GM19372 (cell line): ENCODE data around the gene SLC4A4.

Source experiments
- ATAC-seq: cut with Tn5 transposase; IDR thresholded peaks from one replicate; pipeline ENCODE4 v1.9.1; 2021; ENCODE audit warnings: mild to moderate bottlenecking, low read depth, moderate library complexity; ENCODE audit not compliant: unreplicated experiment

Gene SLC4A4

DNA sequence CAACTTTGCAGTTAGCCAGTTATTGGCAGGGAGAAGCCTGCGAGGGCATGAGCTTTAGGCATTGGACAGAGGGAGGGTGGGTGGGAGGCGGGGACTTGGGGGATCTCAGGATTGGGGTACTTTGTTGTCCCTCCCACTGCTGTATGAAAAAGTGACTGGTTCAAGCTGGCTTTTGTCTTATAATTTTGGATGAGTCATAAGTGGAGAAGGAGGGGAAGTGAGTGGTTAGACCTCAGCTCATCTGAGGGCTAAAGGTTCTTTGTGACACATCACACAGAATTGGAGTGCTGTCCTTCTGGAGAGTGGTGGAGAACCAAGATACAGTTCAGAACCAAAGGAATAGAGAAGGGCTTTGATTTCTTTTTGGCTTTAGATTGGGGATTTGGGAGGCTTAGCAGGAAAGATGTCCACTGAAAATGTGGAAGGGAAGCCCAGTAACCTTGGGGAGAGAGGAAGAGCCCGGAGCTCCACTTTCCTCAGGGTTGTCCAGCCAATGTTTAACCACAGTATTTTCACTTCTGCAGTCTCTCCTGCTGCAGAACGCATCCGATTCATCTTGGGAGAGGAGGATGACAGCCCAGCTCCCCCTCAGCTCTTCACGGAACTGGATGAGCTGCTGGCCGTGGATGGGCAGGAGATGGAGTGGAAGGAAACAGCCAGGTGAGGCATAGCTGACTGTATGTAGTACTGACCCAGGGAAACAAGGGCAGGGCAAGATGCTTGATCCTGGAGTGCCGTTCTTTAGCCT is at the start of gene SLC4A4:
TSS of gene SLC4A4 (plus strand) at position 175 of the 748 bp plus-strand sequence.
- ATAC-seq: peak; percentile 100

DNA sequence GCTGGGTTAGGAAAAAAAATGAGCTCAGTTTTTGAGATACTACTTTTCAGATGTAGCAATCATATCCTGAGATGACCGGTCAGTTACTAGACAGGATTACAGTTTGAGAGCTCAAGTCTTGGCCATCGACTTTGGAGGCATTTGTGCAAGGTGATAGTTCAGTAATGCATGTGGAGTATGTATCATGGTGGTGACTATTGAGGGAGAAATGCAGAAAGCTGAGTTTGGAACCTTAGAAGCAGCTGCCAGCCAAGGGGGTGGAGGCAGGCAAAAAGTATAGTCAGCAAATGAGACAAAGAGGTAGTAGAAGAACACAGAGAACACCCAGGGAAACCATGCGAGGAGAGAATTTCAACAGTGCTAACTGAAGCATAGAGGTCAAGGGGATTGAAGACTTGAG is 48.7 kb upstream of the SLC4A4 start:
- ATAC-seq: no peak

DNA sequence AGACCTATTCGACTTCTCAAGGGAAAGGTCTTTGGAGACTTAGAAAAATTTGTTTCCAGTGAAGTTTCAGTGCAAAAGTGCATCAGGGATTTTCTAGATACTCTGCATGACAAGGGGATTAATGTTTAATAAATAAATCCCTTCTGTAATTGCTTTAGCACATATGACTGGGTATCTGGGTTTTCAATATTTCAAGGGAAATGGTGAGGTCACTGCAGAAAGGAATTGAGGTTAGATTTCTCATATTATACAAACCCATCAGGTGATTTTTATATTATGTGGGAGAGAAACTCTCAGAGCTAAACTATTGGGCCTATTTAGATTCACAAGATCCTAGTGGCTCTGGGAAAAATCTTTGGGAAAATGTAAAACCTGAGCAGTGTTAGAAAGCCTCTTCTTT is 48.3 kb upstream of the SLC4A4 start:
- ATAC-seq: no peak

DNA sequence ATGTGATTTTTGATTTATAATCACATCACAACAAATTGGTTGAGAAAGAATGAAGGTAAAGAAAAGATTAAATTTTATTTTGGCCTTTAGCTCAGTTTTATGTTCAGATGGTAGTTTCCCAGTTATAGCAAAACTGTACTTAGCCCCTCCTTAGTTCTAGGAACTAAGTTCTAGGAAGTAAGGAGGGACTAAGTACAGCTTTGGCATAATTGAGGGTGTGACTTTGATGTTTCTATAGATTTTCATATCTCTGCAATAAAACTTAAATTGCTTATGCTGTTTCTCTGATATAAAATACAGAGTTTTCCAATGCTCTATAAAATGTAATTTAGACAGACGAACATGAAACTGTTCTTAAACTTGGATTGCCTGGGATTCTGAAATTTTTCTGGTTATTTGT is 46.6 kb upstream of the SLC4A4 start:
- no peak for ATAC-seq

DNA sequence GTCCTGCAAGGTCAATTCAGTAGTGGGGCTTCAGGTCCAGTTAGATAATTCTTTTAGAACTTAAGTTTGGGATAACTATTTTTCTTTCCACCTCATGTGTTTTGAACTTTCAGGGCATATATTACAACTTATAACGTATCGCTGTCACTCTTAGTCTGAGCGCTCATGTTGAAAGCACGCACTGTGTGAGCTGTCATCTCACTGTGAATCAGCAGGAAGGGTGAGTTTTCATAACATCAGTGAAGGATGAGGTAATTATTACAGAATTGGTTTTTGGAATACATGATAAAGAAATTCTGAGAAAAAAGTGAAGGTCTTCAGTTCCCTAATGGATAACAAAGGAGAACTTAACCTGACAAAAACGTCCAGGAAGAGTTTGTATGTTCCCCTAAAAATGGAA is 45.1 kb upstream of the SLC4A4 start:
- ATAC-seq: no peak

DNA sequence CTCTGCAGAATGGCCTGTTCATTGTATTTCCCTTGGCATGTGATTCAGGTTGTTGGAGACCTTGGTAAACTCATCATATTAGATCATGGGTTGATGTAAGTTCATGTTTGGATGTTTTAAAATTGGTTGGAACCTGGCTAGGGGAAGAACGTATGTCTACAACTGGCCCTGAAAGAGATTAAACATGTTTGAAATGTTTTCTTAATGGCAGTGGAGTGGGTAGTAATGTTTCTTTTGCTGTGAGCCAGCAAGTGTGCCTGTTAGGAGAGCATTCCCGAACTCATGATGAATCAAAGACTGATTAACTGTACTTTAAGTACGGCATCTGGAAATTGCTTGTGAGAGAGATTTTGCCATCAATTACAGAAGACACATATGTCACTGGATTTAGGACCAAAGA is 44.5 kb upstream of the SLC4A4 start:
- no peak for ATAC-seq

DNA sequence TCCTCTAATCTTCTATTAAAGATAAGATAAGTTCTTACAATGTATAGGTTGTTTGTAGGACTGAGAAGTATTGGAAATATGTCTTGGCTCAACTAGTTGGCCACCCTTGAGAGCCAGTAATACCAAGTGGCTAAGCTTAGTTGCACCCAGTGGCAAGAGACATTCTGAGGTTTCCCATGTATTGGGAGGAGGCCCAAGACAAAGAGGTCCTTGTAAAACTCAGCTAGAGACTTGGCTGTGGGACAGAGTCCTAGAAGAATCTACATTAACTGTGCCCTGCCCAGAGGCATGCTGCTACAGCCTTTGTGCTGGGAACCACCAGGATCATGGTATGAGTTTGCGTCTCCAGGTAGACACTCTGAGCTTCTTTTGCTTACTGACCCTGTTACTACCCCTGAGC is 41.9 kb upstream of the SLC4A4 start:
- ATAC-seq: no peak

DNA sequence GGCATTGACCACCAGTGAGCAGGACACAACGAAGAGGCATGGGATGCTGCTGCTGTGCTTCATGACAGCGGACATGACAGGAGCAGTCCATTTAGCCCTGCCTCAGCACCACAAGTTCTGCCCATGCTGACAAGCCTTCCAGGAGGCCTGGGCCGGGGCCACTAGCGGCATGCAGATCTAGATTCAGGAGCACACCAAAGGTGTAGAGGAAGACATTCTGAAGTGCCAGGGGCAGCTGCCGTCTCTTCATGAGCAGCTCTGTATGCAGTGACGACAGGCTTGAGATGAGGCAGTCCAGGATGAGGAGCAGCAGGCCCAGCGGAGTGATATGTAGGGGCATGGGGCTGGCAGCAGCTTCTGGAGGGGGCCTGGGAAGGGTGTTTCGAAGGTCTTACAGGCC is 38.5 kb upstream of the SLC4A4 start:
- no peak for ATAC-seq

DNA sequence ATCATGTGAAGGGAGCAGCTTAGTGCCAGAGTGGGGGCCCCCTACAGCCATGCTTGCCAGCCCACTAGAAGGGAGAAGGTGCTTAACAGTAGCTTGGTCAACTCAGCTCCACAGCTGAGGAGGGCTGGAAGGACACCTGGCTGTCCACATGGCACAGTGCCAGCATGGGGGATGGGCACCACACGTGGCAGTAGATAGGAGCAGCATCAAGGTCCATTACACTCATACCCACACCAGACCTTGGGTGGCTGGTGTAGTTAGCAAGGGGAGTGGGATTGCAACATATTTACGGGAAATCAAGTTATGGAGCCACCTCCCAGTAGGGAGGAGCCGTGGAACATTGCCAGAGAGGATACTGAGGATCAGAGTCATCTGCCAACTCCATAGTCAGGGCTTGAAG is 37.9 kb upstream of the SLC4A4 start:
- ATAC-seq: no peak

DNA sequence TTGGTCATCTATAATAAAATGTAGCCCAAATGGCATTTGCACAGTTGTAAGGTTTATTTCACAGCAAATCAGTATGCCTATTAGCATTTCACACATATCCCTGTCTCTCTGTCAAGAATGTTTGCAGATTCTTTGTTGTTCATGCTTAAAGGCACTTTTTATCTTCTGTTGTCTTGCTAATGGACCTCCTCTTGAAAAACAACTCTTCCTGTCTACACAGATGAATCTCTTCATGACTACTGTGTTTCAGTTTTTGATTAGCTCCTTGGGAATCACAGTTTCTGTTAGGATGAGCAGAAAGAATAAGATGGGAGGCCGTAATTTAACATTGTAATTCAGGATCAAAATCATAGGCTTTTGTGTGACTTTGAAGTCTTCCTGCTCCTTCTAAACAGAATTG is 35.5 kb upstream of the SLC4A4 start:
- no peak for ATAC-seq

DNA sequence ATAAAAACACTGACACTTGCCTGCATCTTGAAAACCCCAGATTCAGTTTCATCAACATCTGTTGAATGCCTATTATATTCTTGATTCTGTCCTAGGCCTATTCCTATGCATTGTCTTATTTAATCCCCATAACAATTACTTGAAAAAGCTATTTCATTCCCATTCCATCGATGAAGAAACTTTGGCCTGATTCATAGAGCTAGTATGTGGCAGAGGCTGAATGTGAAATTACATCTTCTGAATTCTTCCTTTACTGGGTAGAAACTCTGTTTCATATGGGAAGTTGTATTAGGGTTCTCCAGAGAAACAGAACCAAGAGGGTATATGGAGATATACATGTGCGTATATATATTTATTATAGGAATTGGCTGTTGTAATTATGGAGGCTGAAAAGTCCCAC is 35.0 kb upstream of the SLC4A4 start:
- ATAC-seq: no peak

DNA sequence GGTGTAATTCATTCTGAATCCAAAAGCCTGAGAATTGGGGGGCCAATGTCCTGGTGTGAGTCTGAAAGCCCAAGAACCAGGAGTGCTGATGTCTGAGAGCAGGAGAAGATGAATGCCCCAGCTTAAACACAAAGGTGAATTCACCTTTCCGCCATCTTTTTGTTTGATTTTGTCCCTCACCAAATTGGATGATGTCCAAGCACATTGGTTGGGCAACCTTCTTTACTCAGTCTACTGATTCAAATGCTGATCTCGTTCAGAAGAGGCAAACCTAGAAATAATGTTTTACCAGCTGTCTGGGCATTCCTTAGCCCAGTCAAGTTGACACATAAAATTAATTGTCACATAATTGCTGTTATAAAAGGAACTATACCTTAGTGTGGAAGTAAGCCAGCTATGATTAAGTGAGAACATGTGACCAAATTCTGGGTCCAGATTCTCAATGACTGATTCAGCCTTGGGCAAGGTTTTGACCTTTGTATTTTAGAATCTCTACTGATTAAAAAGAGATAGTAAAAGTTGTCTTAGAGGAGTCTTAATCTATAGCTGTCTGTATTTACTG is 34.5 kb upstream of the SLC4A4 start:
- ATAC-seq: no peak

DNA sequence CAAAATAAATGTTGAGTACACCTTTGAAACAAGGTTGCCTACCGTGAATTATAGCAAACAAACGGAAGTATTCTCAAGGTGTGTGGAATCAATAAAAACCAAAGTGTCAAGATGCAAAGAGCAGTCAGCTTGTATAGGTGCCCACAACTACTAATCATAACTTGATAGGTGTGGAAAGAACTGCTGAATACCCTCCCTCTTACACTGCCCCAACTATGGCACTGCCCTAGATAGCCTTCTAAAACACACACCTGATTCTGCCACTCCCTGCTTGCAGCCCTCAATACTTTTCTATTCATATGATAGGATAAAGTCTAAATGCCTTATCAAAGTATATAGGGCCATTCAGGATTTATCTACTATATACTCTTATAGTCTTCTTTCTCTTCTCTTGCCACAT is 31.1 kb upstream of the SLC4A4 start:
- ATAC-seq: no peak

DNA sequence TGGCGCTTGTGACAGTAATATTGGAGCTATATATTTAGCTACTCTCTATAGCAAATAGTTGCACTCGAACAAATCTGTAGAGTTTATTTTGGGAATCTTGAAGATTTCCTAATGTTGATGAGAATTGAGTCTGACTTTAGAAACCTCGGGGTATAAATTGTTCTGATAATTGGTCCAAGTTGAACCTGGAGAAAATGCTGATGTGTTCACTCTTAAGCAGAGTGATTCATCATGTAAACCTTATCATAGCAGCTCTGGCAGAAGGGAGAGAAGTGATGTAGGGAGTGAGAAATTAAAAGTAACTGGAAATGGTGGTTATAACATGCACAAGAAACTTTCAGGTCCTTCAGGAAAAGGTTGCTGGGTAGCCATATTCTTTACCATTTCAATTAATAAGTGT is 16.4 kb upstream of the SLC4A4 start:
- no peak for ATAC-seq

DNA sequence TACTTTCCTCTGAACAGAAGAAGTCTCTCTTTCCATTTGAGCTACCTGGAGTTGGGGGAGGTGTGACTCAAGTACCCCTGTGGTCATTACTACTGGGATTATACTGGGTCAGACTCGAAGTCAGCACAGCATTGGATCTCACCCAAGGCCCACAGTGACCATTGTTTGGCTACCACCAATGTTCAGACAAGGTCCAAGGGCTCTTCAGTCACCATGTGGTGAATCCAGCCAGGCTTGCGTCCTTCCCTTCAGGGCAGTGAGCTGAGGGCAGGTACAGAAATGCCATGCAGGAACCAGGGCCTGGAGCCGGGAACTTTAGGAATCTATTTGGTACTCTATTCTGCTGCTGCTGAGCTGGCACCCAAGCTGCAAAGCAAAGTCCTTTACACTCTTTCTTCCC is 5.5 kb upstream of the SLC4A4 start:
- ATAC-seq: no peak

DNA sequence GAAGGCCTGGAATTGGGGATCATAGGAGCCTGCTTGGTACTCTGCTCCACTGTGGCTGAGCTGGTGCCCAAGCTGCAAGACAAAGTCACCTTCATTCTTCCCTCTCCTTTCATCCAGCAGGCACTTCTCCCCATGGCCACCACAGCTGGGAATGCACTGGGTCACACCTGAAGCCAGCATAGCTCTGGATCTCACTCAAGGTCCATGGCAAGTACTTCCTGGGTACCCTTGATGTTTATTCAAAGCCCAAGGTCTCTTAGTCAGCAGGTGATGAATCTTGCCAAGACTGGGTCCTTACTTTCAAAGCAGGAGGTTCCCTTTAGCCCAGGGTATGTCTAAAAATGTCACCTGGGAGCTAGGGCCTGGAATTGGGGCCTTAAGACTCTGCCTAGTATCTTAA is 4.9 kb upstream of the SLC4A4 start:
- ATAC-seq: no peak

DNA sequence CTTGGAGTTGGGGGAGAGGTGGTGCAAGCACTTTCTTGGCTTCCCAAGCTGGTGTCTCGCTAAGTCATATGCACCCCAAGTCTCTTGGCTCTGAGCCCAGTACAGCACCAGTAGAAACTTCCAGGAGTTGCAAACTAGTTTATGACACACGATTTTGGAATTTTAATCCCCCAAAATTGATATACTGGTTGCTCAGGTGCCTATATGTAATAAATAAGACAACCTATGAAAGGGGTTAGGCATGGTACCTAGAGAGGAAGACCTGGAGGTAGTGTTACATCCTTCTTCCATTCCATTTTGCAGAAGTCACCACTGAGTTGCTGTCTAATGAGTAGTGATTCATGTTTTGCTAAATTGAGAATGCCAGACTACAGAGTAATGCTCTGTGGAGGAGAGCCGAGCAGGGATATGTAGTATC is 4.3 kb upstream of the SLC4A4 start:
- no peak for ATAC-seq

DNA sequence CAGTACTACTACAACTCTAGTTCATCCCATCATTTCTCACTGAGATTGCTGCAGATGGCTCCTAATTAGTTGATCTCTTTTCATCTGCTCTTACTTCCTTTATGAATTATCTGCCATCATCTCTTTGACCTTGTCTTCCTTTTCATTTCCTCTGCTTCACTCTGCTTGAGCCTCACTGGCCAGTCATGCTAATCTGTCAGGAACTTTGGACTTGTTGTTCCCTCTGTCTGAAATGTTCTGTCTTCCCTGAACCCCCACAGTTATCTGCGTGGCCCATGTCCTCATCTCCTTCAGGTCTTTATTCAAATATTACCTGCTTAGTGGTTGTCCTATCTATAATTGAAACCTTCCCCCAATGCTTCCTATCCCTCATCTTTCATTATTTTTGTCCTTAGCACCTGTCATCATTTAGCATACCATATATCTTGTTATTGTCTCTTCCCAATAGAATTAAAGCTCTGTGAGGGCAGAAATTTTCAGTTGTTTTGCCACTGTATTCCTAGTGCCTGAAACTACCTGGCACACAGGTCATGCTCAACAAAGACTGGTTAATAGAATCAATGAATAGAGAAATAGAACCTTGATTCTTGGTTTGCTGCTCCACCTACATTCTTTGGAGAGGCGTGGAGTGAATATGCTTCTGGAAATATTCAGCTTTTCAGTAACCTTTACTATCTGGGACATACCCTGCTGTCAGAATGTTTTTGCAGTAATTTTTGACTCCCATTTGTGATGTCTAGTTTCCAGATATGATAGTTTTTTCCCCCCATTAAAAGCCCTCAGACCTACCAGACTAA is 5.0 kb downstream of the SLC4A4 start:
- ATAC-seq: no peak

DNA sequence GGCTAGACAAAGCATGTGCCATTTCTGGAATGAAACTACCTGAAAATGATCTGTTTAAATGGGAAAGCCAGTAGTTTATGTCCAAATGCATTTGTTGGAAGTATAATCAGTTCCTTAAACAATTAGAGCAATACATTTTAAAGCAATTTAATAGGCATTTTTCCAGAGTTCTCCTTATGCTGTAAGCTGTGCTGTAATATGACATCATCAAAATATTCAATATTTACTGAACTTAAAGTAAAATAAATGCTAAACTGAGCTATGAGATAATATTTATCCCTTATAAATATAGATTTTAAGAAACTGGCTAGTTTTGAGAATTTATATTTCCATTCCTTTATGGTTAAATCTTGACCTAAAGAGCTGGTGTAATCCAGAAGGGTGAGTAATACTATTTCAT is 7.9 kb downstream of the SLC4A4 start:
- no peak for ATAC-seq

DNA sequence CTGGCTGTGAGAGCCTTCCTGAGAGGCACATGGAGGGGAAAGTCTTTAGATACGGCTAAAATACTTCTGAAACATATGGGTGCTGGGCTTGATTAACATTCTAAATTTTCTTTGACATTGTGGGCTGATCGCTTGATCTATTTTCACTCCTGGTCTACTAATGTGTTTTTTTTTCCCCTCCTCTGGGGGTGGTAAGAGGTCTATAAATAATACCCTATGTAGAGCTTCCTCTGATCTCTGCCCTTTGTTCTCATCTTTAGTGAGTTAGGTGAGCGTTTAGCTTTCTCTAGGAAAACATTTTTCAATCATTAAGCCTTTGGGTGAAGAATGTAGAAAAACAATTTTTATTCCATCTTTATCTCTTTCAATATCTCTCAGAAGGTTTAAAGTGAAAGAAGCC is 9.8 kb downstream of the SLC4A4 start:
- ATAC-seq: no peak

DNA sequence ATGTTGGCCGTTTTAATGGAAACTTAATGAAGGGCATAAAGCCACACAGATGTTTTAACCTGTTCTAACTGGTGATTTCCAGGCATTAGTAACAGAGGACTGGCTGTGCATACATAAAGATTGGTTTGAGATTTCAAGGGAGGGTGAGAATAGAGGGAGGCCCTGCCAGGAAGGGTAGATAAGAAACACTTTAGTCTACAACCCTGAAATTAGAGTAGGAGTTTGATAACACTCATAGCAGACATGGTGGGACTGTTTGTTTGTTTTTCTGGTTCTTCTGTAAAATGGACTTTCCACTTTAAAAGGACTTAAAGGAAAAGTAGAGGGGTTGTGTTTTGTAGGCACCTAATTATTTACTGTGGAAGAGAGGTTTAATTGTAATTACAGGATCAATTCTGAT is 16.2 kb downstream of the SLC4A4 start:
- ATAC-seq: no peak

DNA sequence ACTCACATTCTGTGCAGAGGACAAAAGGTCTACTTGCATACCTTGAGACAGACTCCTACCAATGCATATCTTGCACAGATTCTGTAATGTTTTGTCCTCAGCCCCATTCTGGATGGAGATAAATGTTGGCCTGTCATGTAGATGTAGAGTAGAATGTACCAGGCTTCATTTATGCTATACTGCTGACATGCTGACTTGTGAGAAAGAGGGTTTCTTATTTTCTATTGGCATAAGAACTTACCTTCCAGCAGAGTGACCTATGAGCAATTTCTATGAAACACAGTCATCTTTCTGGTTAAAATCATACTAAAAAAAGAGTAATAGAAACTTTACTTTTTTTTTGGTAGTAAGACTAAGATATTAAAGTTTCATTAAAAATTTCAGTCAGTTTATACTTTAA is 17.2 kb downstream of the SLC4A4 start:
- no peak for ATAC-seq
